Activated CD4-positive, alpha-beta T cell treated with anti-CD3 and anti-CD28 coated beads, Interleukin-2, amount 10 ng/mL, durations not matched to agents 24 days and 14 days (primary cell): ENCODE results near the gene STRC. TPM values are rescaled to one million over a fixed set of nuclear protein-coding genes. Genes with fewer than 3 reads are reported as not detected.
A peak's percentile ranks its signal among the peaks of the same experiment; 100 is the strongest.
"Not testable (repeated sequence)": the region's sequence is repeated elsewhere in the genome, so short reads cannot be mapped to it uniquely, and the experiment has no call there.

Experiments used
- DNase-seq: peaks from one replicate; pipeline ENCODE4 v3.0.0; 2022
- H3K27ac Mint-ChIP-seq: one replicate; pipeline ENCODE4 v1.8.0; 2022; ENCODE audit warnings: mild to moderate bottlenecking, mixed read lengths
- H3K27me3 Mint-ChIP-seq: one replicate; pipeline ENCODE4 v1.8.0; 2022; ENCODE audit warnings: mixed read lengths
- H3K36me3 Mint-ChIP-seq: one replicate; pipeline ENCODE4 v1.8.0; 2022; ENCODE audit warnings: low read depth, mild to moderate bottlenecking, mixed read lengths
- H3K4me1 Mint-ChIP-seq: one replicate; pipeline ENCODE4 v1.8.0; 2021; ENCODE audit warnings: mixed read lengths
- H3K4me3 Mint-ChIP-seq: one replicate; pipeline ENCODE4 v1.8.0; 2022; ENCODE audit warnings: mild to moderate bottlenecking, moderate library complexity, mixed read lengths
- H3K9me3 Mint-ChIP-seq: one replicate; pipeline ENCODE4 v1.8.0; 2021; ENCODE audit warnings: mixed read lengths
- intact Hi-C: fragments of 100-400 bp; cut with micrococcal nuclease; formaldehyde crosslinking; loops from one replicate; pipeline ENCODE4 v1.15.1; 2023
- total RNA-seq: library from RNA; stranded (reverse); gene quantifications from 2 replicates; pipeline ENCODE4 v1.2.3, GENCODE V29; 2022

Gene STRC
- total RNA-seq, 1 donor from 2014 or later = 0.05 TPM

DNA sequence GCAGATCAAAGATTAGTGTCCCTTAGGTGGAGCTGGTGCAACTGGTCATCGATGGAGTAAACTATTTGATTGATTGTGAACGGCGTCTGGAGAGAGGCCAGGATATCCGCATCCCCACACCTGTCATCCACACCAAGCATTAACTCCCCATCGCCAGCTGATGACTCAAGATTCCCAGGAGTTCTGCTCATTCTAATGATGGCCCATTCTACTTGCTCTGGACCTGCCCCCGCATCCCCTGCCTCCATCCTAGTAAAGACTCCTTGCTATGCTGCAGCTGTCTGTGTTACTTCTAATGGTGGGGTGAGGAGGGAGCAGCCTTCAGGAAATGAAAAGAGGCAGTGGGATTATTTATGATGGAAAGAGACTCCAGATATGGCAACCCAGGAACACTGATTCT lies 19.5 kb downstream of the STRC start:
- H3K27ac Mint-ChIP-seq, H3K36me3 Mint-ChIP-seq, H3K9me3 Mint-ChIP-seq, intact Hi-C loops, H3K4me1 Mint-ChIP-seq, H3K4me3 Mint-ChIP-seq, DNase-seq: not testable (repeated sequence)
- H3K27me3 Mint-ChIP-seq = peaks cover 22% of the 10 kb centered on the region

DNA sequence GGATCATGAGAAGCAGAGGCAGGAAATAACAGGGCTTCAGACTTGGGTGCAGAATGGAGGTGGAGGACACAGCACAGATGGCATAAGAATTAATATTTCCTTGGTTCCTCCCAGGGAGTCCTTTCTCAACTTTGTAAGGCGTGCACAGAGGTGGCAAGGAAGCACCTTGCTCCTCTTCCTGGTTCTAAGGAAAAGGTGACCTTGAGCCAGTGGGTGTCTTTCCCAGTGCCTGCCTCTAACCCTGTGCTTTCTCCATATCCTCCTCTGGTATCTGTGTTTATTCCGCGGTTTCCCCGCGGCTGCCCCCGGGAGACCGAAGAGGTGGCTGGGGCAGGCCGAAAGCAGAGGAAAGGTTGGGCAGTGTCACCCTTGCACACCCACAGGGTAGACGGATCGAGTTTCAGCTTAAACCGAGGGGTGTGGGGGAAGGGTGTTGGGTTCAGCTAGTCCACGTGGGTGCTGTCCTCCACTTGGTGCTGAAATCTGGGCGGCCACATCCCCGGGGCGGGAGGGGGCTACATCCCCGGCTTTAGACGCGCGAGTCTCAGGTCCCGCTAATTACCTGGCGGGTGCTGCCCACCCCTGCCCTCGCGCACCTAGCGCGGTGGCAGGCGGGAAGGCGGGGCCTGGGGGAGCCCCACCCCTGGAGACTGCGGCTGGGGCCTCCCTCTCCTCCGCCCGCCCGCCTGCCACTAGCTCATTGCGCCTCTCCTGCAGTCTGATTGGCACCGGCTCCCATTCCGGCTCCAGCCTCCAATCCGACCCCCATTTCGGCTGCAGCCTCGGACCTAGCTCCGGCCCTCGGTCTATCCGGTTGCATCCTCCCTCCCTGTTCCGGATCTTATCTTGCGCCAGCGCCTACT lies 25.0 kb downstream of the STRC start, which contains the start of gene CKMT1B:
Gene CKMT1B (plus strand): TSS at position 700 of the 863 bp plus-strand sequence. CDS start 192 bp downstream, outside the sequence.
- H3K4me3 Mint-ChIP-seq, H3K27ac Mint-ChIP-seq, DNase-seq, H3K4me1 Mint-ChIP-seq, intact Hi-C loops, H3K9me3 Mint-ChIP-seq, H3K36me3 Mint-ChIP-seq: not testable (repeated sequence)
- H3K27me3 Mint-ChIP-seq = peaks cover 11% of the 10 kb centered on the region

DNA sequence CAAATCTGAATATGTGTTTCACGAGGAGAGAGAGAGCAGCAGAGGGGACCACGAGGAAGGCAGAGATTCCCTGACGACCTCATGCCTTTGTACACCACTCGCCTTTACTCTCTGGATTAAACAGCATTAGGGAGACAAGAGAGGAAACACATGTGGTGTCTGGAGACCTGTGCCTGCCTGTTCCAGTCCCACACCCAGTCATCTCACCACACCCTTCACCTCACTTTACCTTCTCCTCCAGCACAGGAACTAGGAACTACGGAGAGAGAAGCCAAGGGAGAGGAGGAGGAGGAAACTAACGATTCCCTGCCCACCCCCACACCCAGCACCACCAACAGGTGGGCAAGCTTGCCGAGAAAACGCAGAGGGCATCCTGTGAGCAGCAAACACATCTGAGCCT lies 25.8 kb downstream of the STRC start:
- H3K27me3 Mint-ChIP-seq, H3K36me3 Mint-ChIP-seq, H3K27ac Mint-ChIP-seq, H3K4me1 Mint-ChIP-seq, H3K9me3 Mint-ChIP-seq, H3K4me3 Mint-ChIP-seq, intact Hi-C loops: not testable (repeated sequence)
- peak; percentile 49 for DNase-seq

DNA sequence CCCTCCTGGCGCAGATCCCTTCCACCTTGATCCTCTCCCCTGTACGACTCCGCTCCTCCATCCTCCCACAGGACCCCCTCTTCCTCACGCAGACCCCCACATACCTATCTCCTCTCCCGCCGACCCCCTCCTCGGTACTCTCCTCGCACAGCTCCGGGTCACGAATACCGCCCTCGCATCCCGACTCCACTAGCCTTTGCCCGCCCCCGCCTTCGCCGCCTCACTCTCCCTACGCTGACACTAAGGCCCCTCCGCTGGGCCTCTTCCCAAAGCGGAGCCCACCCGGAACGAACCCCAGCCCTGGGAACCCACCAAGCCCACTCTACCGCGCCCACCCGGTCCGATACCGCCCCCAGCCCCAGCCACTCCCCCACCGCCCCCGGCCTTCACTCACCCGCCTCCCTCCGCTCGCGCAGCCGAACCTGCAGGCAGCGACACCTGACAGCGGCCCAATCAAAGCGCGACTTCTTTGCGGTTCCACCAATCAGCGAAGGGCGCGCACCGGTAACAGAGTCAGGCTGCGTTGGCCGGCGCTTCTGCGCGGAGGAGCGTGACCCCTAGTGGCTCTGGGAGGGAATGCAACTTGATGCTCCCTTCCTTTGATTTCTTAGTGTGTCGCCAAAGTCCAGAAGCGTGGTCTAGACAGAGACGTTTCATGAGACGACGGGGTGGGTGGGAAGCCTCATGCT lies 28.7 kb downstream of the STRC start, which contains the start of gene PPIP5K1:
Gene PPIP5K1 (minus strand): TSS at position 431 of the 689 bp plus-strand sequence. CDS start 5,704 bp downstream, outside the sequence.
- H3K27me3 Mint-ChIP-seq, H3K27ac Mint-ChIP-seq, intact Hi-C loops, H3K4me1 Mint-ChIP-seq, H3K36me3 Mint-ChIP-seq, H3K4me3 Mint-ChIP-seq, H3K9me3 Mint-ChIP-seq, DNase-seq: not testable (repeated sequence)

DNA sequence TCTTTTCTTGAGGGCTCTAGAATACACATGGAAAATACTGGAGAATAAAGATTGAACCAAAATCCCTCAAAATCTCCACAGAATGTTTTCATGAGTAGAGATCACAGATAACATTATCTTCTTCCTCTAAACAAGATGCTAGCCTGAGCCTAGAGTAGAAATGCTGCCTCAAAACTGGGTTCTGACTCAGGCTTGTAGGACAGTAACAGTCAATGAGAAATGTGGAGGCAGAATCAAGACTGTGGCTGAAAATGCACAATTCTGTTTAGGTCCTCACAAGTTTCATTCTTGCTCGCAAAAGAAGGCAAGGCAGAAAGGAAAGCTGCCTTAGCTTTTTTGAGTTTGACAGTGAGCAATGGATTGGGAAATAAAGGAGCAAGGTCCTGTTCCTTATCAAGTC lies 44.0 kb downstream of the STRC start:
- H3K27ac Mint-ChIP-seq, H3K4me1 Mint-ChIP-seq, H3K27me3 Mint-ChIP-seq, H3K9me3 Mint-ChIP-seq, intact Hi-C loops, H3K36me3 Mint-ChIP-seq, DNase-seq, H3K4me3 Mint-ChIP-seq: not testable (repeated sequence)

DNA sequence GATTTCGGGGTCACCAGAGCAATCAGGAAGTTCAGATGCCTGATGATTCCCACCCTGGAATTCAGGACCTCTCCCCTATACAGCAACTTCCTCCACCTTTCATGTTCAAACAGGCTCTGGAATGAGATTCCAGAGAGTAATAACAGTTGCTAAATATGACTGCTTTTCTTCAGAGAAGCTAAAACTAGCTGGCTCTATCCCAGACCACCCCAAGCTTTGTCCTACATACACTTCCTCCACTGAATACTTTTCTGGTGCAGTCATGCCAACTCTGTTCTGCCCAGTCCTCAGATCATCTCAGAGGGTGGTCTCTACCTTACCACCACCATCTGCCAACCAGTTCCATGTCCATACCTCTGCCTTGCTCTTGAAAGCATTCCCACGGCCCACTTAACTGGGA lies 52.0 kb downstream of the STRC start:
- H3K36me3 Mint-ChIP-seq, DNase-seq, H3K27ac Mint-ChIP-seq, H3K4me3 Mint-ChIP-seq, H3K9me3 Mint-ChIP-seq, intact Hi-C loops, H3K4me1 Mint-ChIP-seq, H3K27me3 Mint-ChIP-seq: not testable (repeated sequence)

DNA sequence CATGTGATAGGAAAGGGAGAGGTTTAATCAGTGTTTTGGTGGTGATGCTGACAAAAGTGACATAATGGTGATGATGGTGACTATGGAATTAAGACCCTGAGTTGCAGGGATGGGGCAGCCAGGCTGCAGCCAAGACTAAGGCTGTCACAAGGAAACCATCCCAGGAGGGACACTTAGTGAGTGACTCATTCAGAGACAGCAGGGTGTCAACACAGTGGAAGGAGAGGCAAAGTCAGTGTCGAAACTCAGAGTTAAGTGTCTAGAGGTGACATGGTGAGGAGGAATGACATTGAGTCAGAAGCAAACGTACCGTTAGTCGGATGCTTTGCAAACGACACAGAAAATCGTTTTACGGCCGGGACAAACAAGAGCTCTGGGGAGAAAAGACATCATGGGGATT lies 54.8 kb downstream of the STRC start:
- intact Hi-C loops, H3K27ac Mint-ChIP-seq, H3K27me3 Mint-ChIP-seq, H3K36me3 Mint-ChIP-seq, H3K9me3 Mint-ChIP-seq, H3K4me3 Mint-ChIP-seq, H3K4me1 Mint-ChIP-seq, DNase-seq: not testable (repeated sequence)

DNA sequence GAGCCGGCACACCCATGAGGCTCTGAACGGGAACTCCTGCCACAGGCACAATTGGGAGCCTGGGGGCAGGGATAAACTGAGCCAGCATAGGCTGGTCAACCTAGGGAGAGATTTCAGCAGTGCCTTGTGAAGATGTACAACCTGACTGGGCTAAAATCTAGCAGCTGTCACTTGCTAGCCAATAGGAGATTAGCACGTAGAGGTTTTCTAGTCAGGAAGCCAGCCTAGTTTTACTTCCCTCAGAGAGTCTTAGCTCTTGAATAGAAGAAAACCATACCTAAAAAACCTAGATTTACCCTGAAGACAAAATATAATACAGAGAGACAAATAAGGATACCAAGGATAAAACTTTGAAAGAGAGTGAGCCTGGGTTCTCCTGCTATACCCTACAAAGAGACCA lies 55.8 kb downstream of the STRC start:
- DNase-seq, H3K36me3 Mint-ChIP-seq, H3K27me3 Mint-ChIP-seq, H3K27ac Mint-ChIP-seq, intact Hi-C loops, H3K9me3 Mint-ChIP-seq, H3K4me3 Mint-ChIP-seq, H3K4me1 Mint-ChIP-seq: not testable (repeated sequence)

DNA sequence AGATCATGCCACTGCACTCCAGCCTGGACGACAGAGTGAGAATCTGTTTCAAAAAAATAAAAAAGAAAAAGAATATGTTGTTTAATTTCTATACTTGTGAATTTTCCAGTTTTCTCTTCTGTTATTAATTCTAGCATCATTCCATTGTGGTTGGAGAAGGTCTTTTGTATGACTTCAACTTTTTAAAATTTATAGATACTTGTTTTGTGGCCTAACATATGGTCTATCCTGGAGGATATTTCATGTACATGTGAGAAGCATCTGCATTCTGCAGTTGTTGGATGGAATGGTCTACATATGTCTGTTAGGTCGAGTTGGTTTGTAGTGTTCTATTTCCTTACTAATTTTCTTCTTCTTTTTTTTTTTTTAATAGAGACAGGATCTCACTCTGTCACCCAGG lies 65.6 kb downstream of the STRC start:
- intact Hi-C loops = no loop called here
- no peaks in the 10 kb centered on the region for H3K4me1 Mint-ChIP-seq
- DNase-seq = no peak
- H3K27ac Mint-ChIP-seq = no peak overlapping the region
- H3K4me3 Mint-ChIP-seq = no peak overlapping the region
- H3K27me3 Mint-ChIP-seq = no peaks in the 10 kb centered on the region
- H3K36me3 Mint-ChIP-seq = peaks cover 2% of the 10 kb centered on the region
- no peaks in the 10 kb centered on the region for H3K9me3 Mint-ChIP-seq

DNA sequence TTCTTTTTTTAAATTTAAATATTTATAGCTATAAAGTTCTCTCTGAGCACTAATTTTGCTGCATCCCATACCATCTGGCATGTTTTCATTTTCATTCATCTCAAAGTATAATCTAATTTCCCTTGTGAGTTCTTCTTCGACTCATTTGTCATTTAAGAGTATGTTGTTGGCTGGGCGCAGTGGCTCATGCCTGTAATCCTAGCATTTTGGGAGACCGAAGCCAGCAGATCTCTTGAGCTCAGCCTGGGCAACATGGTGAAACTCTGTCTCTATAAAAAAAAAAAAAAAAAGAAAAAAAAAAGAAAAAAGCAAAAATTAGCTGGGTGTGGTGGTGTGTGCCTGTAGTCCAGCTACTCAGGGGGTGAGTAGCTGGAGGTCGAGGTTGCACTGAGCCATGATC lies 66.3 kb downstream of the STRC start:
- intact Hi-C loops = no loop called here
- Mint-ChIP-seq H3K4me3 (no peak overlapping the region), H3K27ac (no peak overlapping the region), H3K4me1 (no peaks in the 10 kb centered on the region), H3K27me3 (no peaks in the 10 kb centered on the region), H3K9me3 (no peaks in the 10 kb centered on the region), H3K36me3 (peaks cover 8% of the 10 kb centered on the region)
- DNase-seq = no peak

DNA sequence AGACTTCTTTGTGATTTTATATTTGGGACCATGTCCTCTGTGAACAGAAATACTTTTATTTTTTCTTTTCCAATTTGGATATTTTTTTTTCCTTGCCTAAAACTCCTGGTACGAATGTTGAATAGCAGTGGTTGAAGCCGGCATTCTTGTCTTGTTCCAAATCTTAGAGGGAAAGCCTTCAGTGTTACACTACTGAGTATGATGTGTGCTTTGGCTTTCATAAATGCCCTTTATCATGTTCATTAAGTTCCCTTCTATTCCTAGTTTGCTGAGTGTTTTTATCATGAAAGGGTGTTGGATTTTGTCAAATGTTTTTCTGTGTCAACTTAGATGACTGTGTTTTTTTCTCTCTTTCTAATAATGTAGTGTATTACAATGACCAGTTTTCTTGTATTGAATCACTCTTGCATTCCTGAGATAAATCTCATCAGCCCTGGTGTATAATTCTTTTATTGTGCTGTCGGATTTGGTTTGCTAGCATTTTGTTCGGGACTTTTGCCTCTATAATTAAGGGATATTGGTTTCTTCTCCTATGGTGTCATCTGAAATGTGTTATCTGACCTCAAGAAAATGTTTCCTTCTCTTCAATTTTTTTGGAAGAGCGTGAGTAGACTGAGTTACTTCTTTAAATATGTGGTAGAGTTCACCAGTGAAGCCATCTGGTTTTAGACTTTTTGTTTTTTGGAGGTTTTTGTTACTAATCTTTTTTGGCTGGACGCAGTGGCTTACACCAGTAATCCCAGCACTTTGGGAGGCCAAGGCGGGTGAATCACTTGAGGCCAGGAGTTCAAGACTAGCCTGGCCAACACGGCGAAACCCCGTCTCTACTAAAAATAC lies 67.9 kb downstream of the STRC start:
- H3K27me3 Mint-ChIP-seq = no peaks in the 10 kb centered on the region
- peaks cover 8% of the 10 kb centered on the region for H3K36me3 Mint-ChIP-seq
- no peak overlapping the region for H3K27ac Mint-ChIP-seq
- no peaks in the 10 kb centered on the region for H3K9me3 Mint-ChIP-seq
- no peak for DNase-seq
- no peak overlapping the region for H3K4me3 Mint-ChIP-seq
- no peaks in the 10 kb centered on the region for H3K4me1 Mint-ChIP-seq
- intact Hi-C loops = no loop called here
